Heart right ventricle (tissue), 16 donors: Measurements from ENCODE around the gene PDE3B. TPM values are rescaled to one million over a fixed set of nuclear protein-coding genes. Genes with fewer than 3 reads are reported as not detected.

Experiments used
- ATAC-seq, 8 donors: fragments of 200-7000 bp; cut with Tn5 transposase; one replicate each; pipeline ENCODE4 v1.9.1; 2020; ENCODE audit warnings: mild to moderate bottlenecking in 8 of 8, moderate library complexity in 8 of 8, moderate number of reproducible peaks in 1 of 8
- DNase-seq, 2 donors: peaks; one replicate each; pipeline ENCODE4 v3.0.0-alpha.2; 2020
- H3K27ac ChIP-seq, 10 donors: fragments of 200-600 bp; sonication (generic) in 2 of 10; one replicate each; pipeline versions ENCODE4 v1.5.0 to v1.8.0; 2020 to 2022; ENCODE audit warnings: mild to moderate bottlenecking in 3 of 10
- H3K27me3 ChIP-seq, 7 donors: fragments of 200-600 bp; one replicate each; pipeline ENCODE4 v1.8.0; 2021 to 2022; ENCODE audit warnings: mild to moderate bottlenecking in 2 of 7
- H3K36me3 ChIP-seq, 9 donors: fragments of 200-600 bp; sonication (generic) in 1 of 9; one replicate each; pipeline versions ENCODE4 v1.5.0 to v1.8.0; 2020 to 2022; ENCODE audit warnings: mild to moderate bottlenecking in 2 of 9
- H3K4me1 ChIP-seq, 9 donors: fragments of 200-600 bp; sonication (generic) in 1 of 9; one replicate each; pipeline versions ENCODE4 v1.5.0 to v1.8.0; 2020 to 2022; ENCODE audit warnings: mild to moderate bottlenecking in 4 of 9
- H3K4me3 ChIP-seq, 10 donors: fragments of 200-600 bp; sonication (generic) in 2 of 10; one replicate each; pipeline versions ENCODE4 v1.5.0 to v1.8.0; 2020 to 2022; ENCODE audit warnings: mild to moderate bottlenecking in 7 of 10, moderate library complexity in 2 of 10
- H3K9me3 ChIP-seq, 11 donors: fragments of 200-600 bp in 10 of 11; sonication (generic) in 2 of 11; one replicate each; pipeline versions ENCODE4 v1.5.0 to v1.8.0; 2013 to 2022; ENCODE audit warnings: mild to moderate bottlenecking in 2 of 11, control low read depth in 1 of 11, moderate library complexity in 1 of 11
- CTCF ChIP-seq, 9 donors: fragments of 200-600 bp; sonication (generic) in 2 of 9; IDR thresholded peaks; one replicate each; pipeline versions ENCODE4 v1.5.0 to v1.8.0; 2021 to 2022; ENCODE audit warnings: antibody characterized with exemption in 9 of 9, mild to moderate bottlenecking in 5 of 9, moderate library complexity in 1 of 9
- WGBS, 2 donors: extraction: QIAGEN DNeasy Blood & Tissue Kit; methylation state at CpG; one replicate each; pipeline ENCODE4 v1.1.7; 2013; ENCODE audit warnings: inconsistent platforms in 1 of 2; 5-methylcytosine and 5-hydroxymethylcytosine counted together
- intact Hi-C, 10 donors: fragments of 100-400 bp; cut with DNase I; formaldehyde crosslinking; loops; one replicate each; pipeline versions ENCODE4 v1.11.1 to v1.14.2; 2022
- polyA plus RNA-seq, 2 donors: library from polyadenylated mRNA; stranded (reverse); fragments of 200-250 nt; gene quantifications; one replicate each; pipeline ENCODE4 v1.2.3, GENCODE V29; 2013
- total RNA-seq, 10 donors: library from RNA; stranded (reverse); fragmentation: NEBNext Ultra II Directional in 3 of 10; extraction: Animal tissue kit (Norgen Biotek cat#: 25700) in 3 of 10; gene quantifications; one replicate each; pipeline versions ENCODE4 v1.2.1 to v1.2.4, GENCODE V29; 2021 to 2023
- donor health status: Arrhythmogenic right ventricular cardiomyopathy.
- donor health status: ischemic (EF 13 %, LVEDD 7.1; RV severe dilation, severe dysfunction).
- donor health status: healthy with polysubstance abuse.
- donor health status: DM: no; HTN: yes; CAD: no.
- donor health status: DM: no; HTN: no; CAD: no.
- donor health status: ischemic (EF 25% LVEDD 6.9; RV normal size, moderate dysfunction).
- donor health status: ischemic (EF 25% LVEDD 5.7; RV mildly dilated, moderate dysfunction).
- donor health status: healthy.
- donor health status: DM: yes; HTN: yes; CAD: no.
- donor health status: Ischemic cardiomyopathy.
- donor health status: ischemic (EF 35%, LVEDD 5.7; RV mildly dilated, moderate dysfunction).
- donor health status: nonischemic (EF 11% LVEDD 7.7; RV severe dilation, severe dysfunction).
- donor health status: DM: yes; HTN: yes; CAD: no.
- donor health status: PGD.
- donor health status: ischemic (EF 29% LVEDD 5.4; RV normal size, mild dysfunction).
- donor health status: nonischemic (EF 23%, LVEDD 6.1; RV moderate dilation, normal function).

The PDE3B gene
- total and polyA plus RNA-seq, 12 donors, result 1.3 to 14.2 (median 9.0) TPM

DNA sequence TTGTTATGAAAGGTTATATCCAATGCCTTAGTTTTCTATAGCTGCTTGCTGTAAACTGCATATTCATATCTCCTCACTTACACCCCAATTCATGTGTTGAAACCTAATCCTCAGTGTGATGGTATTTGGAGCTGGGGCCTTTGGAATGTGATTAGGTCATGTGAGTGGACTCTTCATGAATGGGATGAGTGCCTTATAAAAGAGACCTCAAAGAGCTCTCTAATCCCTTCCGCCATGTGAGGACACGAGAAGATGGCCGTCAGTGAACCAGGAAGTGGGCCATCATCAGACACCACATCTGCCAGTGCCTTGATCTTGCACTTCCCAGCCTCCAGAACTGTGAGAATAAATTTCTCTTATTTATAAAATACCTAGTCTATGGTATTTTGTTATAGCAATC lies 169.2 kb downstream of the PDE3B start:
- Histone ChIP-seq H3K4me1 (no peaks in the 10 kb centered on the region), H3K27me3 (no peaks in the 10 kb centered on the region), H3K9me3 (peaks cover 0 to 2% (median 0%) of the 10 kb centered on the region in 11 donors), H3K36me3 (peaks cover 0 to 3% (median 0%) of the 10 kb centered on the region in 9 donors), H3K27ac (no peak overlapping the region), H3K4me3 (no peak overlapping the region)
- DNase-seq, result no peak
- ATAC-seq, result no peak
- TF ChIP-seq CTCF (IDR thresholded peaks at IDR 0.05), result no peak
- WGBS, 2 donors, result 90 to 93% methylated on average over 3 of the region's 3 CpGs
- intact Hi-C loops, result no loop called here

- ATAC-seq, result no peak
- intact Hi-C loops, result no loop called here
- TF ChIP-seq CTCF (IDR thresholded peaks at IDR 0.05), result no peak
Observed at GRCh38 chr11:14813516-14813915, 169.9 kb downstream of the PDE3B start.

DNA sequence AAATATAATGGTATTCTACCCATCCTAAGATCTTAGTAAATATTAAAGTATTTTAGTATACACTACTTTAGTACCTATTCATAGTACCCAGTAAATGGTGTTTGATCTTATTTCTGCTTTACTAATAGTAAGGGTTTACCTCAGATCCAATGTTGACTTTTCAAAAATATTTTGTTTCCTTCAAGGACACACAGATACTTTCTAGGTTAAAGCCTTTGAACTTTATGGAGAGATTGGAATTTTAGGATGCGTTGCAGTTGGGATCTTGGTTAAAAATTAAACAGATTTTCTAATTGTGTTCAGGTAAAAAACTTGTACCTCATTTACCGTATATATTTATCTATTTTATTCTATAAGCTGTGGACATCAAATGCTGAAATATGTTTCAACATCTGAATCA lies 175.2 kb downstream of the PDE3B start:
- Histone ChIP-seq H3K4me3 (no peak overlapping the region), H3K36me3 (peaks cover 0 to 8% (median 0%) of the 10 kb centered on the region in 9 donors), H3K27ac (no peak overlapping the region), H3K9me3 (no peaks in the 10 kb centered on the region), H3K27me3 (no peaks in the 10 kb centered on the region), H3K4me1 (no peaks in the 10 kb centered on the region)
- DNase-seq, result no peak
- TF ChIP-seq CTCF (IDR thresholded peaks at IDR 0.05), result no peak
- no peak for ATAC-seq
- 95 to 97% methylated on average over 2 of the region's 2 CpGs for WGBS, 2 donors
- intact Hi-C loops, result no loop called here

More at GRCh38 chr11:14813516-14813915, 169.9 kb downstream of the PDE3B start:
- no peak for DNase-seq
- Histone ChIP-seq H3K27me3 (no peaks in the 10 kb centered on the region), H3K4me1 (no peaks in the 10 kb centered on the region), H3K27ac (no peak overlapping the region), H3K4me3 (no peak overlapping the region), H3K36me3 (peaks cover 0 to 3% (median 0%) of the 10 kb centered on the region in 9 donors), H3K9me3 (peaks cover 0 to 2% (median 0%) of the 10 kb centered on the region in 11 donors)

DNA sequence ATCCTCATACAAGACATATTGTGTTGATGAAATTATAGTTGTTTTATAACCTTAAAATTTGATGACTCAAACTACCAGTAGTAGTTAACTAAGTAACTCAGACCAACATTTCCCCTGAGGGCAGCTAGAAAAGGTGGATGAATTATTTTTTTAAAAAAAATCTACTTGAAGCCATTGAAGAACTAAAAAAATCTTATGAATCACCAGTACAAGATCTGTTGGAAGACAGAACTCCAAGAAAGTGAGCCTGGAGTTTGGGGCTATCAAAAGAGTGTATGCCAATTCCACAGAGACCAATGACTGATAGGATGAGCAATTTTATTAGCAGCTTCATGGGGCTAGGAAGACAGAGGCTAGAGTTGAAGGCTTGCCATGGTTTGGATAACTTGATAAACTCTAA lies 176.0 kb downstream of the PDE3B start:
- ATAC-seq (no peak), DNase-seq (no peak)
- intact Hi-C loops, result no loop called here
- no peak overlapping the region for H3K4me3 ChIP-seq
- no peaks in the 10 kb centered on the region for H3K27me3 ChIP-seq
- H3K27ac ChIP-seq, result no peak overlapping the region
- H3K9me3 ChIP-seq, result no peaks in the 10 kb centered on the region
- no peaks in the 10 kb centered on the region for H3K4me1 ChIP-seq
- TF ChIP-seq CTCF (IDR thresholded peaks at IDR 0.05), result no peak
- H3K36me3 ChIP-seq, result peaks cover 0 to 8% (median 0%) of the 10 kb centered on the region in 9 donors

DNA sequence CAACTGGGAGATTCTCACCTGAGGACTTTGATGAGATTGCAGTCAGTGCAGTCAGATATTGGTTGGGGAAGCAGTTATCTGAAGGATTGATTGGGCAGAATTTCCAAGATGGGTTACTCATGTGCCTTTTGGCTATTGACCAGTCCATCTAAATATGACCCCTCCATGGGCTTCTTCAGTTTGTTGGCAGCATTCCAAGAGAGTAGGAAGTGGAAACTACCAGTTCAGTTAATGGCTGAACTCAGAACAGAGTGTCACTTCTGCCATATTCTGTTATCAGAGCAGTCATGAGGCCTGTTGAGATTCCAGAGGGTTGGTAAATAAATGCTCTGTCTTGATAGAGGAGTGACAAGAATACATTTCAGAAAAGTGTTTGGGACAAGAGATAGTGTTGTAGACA lies 177.4 kb downstream of the PDE3B start:
- H3K27me3 ChIP-seq, result no peaks in the 10 kb centered on the region
- H3K27ac ChIP-seq, result no peak overlapping the region
- no peaks in the 10 kb centered on the region for H3K4me1 ChIP-seq
- H3K9me3 ChIP-seq, result peaks cover 0 to 6% (median 0%) of the 10 kb centered on the region in 11 donors
- H3K4me3 ChIP-seq, result no peak overlapping the region
- H3K36me3 ChIP-seq, result peaks cover 0 to 8% (median 0%) of the 10 kb centered on the region in 9 donors
- intact Hi-C loops, result no loop called here
- ATAC-seq (no peak), DNase-seq (no peak)
- TF ChIP-seq CTCF (IDR thresholded peaks at IDR 0.05), result no peak
